K562 (cell line): ENCODE results near the gene SLC39A6. TPM values are rescaled to one million over a fixed set of nuclear protein-coding genes. Genes with fewer than 3 reads are reported as not detected.
"Not testable (repeated sequence)": the region's sequence is repeated elsewhere in the genome, so short reads cannot be mapped to it uniquely, and the experiment has no call there.

ENCODE experiments used
- ATAC-seq: fragments of 200-7000 bp; cut with Tn5 transposase; 3 replicates; pipeline ENCODE4 v1.9.1; 2020; ENCODE audit warnings: moderate library complexity
- BruUV-seq: library from RNA; stranded (reverse); fragments of 400-500 nt; replicated peaks from 2 replicates; lab custom pipeline; 2021; lab: Mats Ljungman, UMichigan
- CTCF ChIA-PET: fragments of 300-600 bp; formaldehyde crosslinking; extraction: SDS; loops from one replicate; lab custom pipeline; 2021; ENCODE audit warnings: low intra/inter-chr PET ratio; lab: Yijun Ruan, JAX
- POLR2A ChIA-PET: fragments of 300-600, 350-650 bp; sonication (Branson Sonifier 250); formaldehyde crosslinking; extraction: SDS; loops from one replicate; lab custom pipeline; 2021; ENCODE audit warnings: antibody characterized with exemption, inconsistent platforms; lab: Yijun Ruan, JAX
- DNase-seq, 4 experiments: peaks; one replicate each; pipeline versions ENCODE4 v3.0.0 to v3.0.0-alpha.2; 2011 to 2018; ENCODE audit warnings: low spot score in 3 of 4, mixed read lengths in 3 of 4; ENCODE audit errors: extremely low read depth in 1 of 4
- FAIRE-seq: peaks from 2 replicates; lab custom pipeline; 2011; peaks lifted over from hg19 to GRCh38; lab: Jason Lieb, UNC
- H2AFZ ChIP-seq: 2 replicates; pipeline ENCODE4 v1.6.0; 2011; ENCODE audit warnings: low read depth, low read length, control low read depth, inconsistent platforms
- H3K27ac ChIP-seq: fragments of 200-600 bp; 3 replicates; pipeline ENCODE4 v1.8.0; 2011; ENCODE audit warnings: low read depth, mild to moderate bottlenecking, control low read depth, inconsistent platforms, low read length, moderate library complexity, mixed read lengths; ENCODE audit errors: extremely low read depth
- H3K27me3 ChIP-seq, 2 experiments: fragments of 300-600 bp in 1 of 2; 2 replicates in 1 of 2; 3 replicates in 1 of 2; pipeline versions ENCODE4 v1.6.0 to v1.8.0; 2011; ENCODE audit warnings: inconsistent platforms in 2 of 2, low read length in 2 of 2, mild to moderate bottlenecking in 1 of 2, mixed read lengths in 1 of 2, moderate library complexity in 1 of 2; ENCODE audit not compliant: control insufficient read depth in 2 of 2, insufficient read depth in 2 of 2
- H3K36me3 ChIP-seq: fragments of 300-600 bp; 3 replicates; pipeline ENCODE4 v1.8.0; 2011; ENCODE audit warnings: mild to moderate bottlenecking, low read length, inconsistent platforms; ENCODE audit not compliant: control insufficient read depth, insufficient read depth
- H3K4me1 ChIP-seq, 2 experiments: fragments of 200-600 bp in 1 of 2; replicated peaks in 1 of 2; 2 replicates in 1 of 2; 3 replicates in 1 of 2; pipeline versions ENCODE4 v1.5.1 to v1.8.0; 2011; ENCODE audit warnings: inconsistent platforms in 2 of 2, low read length in 2 of 2, mild to moderate bottlenecking in 1 of 2, mixed read lengths in 1 of 2, moderate library complexity in 1 of 2; ENCODE audit not compliant: control insufficient read depth in 2 of 2, insufficient read depth in 2 of 2
- H3K4me2 ChIP-seq: 2 replicates; pipeline ENCODE4 v1.6.1; 2011; ENCODE audit warnings: low read length, control low read depth, inconsistent platforms, mixed read lengths; ENCODE audit not compliant: insufficient read depth
- H3K4me3 ChIP-seq: fragments of 200-600 bp; sonication (generic), shearing (Covaris generic); 2 replicates; pipeline ENCODE4 v1.5.1; 2016; ENCODE audit warnings: control low read depth, inconsistent platforms
- H3K79me2 ChIP-seq: fragments of 200-600 bp; 3 replicates; pipeline ENCODE4 v1.8.0; 2011; ENCODE audit warnings: low read length, inconsistent platforms; ENCODE audit not compliant: control insufficient read depth, insufficient read depth
- H3K9ac ChIP-seq, 2 experiments: 2 replicates each; pipeline versions ENCODE4 v1.6.0 to v1.6.1; 2011; ENCODE audit warnings: low read depth in 2 of 2, low read length in 2 of 2, control low read depth in 1 of 2, inconsistent platforms in 1 of 2, mild to moderate bottlenecking in 1 of 2, mixed read lengths in 1 of 2; ENCODE audit not compliant: insufficient read depth in 1 of 2
- H3K9me1 ChIP-seq: one replicate; pipeline ENCODE4 v1.6.0; 2011; ENCODE audit warnings: inconsistent platforms, mild to moderate bottlenecking, low read length, moderate library complexity; ENCODE audit not compliant: control insufficient read depth, insufficient read depth
- H3K9me3 ChIP-seq: replicated peaks from 2 replicates; pipeline ENCODE4 v1.5.1; 2011; ENCODE audit warnings: low read depth, low read length, inconsistent platforms; ENCODE audit not compliant: control insufficient read depth, insufficient read depth
- H4K20me1 ChIP-seq: replicated peaks from 2 replicates; pipeline ENCODE4 v1.6.1; 2011; ENCODE audit warnings: low read length, inconsistent platforms, mixed read lengths; ENCODE audit not compliant: control insufficient read depth, insufficient read depth
- ARID1B ChIP-seq: fragments of 450-650 bp; IDR thresholded peaks from 2 replicates; pipeline ENCODE4 v1.6.1; 2016; ENCODE audit warnings: antibody characterized with exemption, mild to moderate bottlenecking, inconsistent platforms
- CAMTA2 ChIP-seq: fragments of 250-450 bp; sonication (Bioruptor Pico); conservative IDR thresholded peaks from 2 replicates; pipeline ENCODE4 v1.5.1; 2022
- CBX8 ChIP-seq: fragments of 200-600 bp; sonication (generic); IDR thresholded peaks from 2 replicates; pipeline ENCODE4 v1.6.1; 2012; ENCODE audit warnings: borderline replicate concordance, mixed run types, low read depth, mild to moderate bottlenecking, moderate library complexity, mixed read lengths, low read length, control low read depth, inconsistent platforms; ENCODE audit not compliant: poor library complexity, severe bottlenecking; ENCODE audit errors: extremely low read depth
- GABPA ChIP-seq: fragments of 200-800 bp; sonication (Bioruptor generic); conservative IDR thresholded peaks from 2 replicates; pipeline ENCODE4 v1.6.1; 2016; ENCODE audit warnings: low read depth, missing genetic modification characterization, missing compliant biosample characterization
- HOXB6 ChIP-seq: fragments of 250-450 bp; sonication (Bioruptor Pico); IDR thresholded peaks from 2 replicates; pipeline ENCODE4 v1.5.1; 2022; ENCODE audit warnings: mild to moderate bottlenecking, borderline replicate concordance
- KHSRP ChIP-seq: fragments of 450-650 bp; IDR thresholded peaks from 2 replicates; pipeline ENCODE4 v1.6.1; 2017
- NCOA6 ChIP-seq: fragments of 450-650 bp; IDR thresholded peaks from 2 replicates; pipeline ENCODE4 v1.6.1; 2017; ENCODE audit warnings: mild to moderate bottlenecking
- UBTF ChIP-seq, 2 experiments: IDR thresholded peaks; 2 replicates each; pipeline ENCODE4 v1.6.1; 2012; ENCODE audit warnings: improper control_type of control experiment in 2 of 2, low read depth in 2 of 2, low read length in 2 of 2, borderline replicate concordance in 1 of 2
- ZNF696 ChIP-seq: fragments of 250-450 bp; sonication (Bioruptor Pico); conservative IDR thresholded peaks from 2 replicates; pipeline ENCODE4 v1.4.0; 2020; ENCODE audit warnings: mild to moderate bottlenecking, moderate library complexity
- WGBS: fragments of 100-300 bp; shearing (Covaris generic); methylation state at CpG from one replicate; pipeline ENCODE4 v1.1.6; 2016; ENCODE audit warnings: low coverage, mixed read lengths; ENCODE audit not compliant: insufficient coverage; ENCODE audit errors: missing lambda C conversion rate; 5-methylcytosine and 5-hydroxymethylcytosine counted together
- in situ Hi-C: fragments of 300-500 bp; cut with MboI; formaldehyde crosslinking; loops from 4 replicates; pipeline ENCODE4 v1.15.0; 2018; ENCODE audit warnings: inconsistent platforms, mixed read lengths
- intact Hi-C: fragments of 100-400 bp; cut with micrococcal nuclease; formaldehyde crosslinking; loops from 2 replicates; pipeline ENCODE4 v1.14.2; 2022
- polyA plus RNA-seq, 8 experiments: library from polyadenylated mRNA; depleted of rRNA in 4 of 8; stranded (reverse) in 5 of 8; unstranded in 3 of 8; fragments of >200 nt; fragmentation: Nextera tagmentation in 2 of 8; fragmentation: Illumina TruSeq in 1 of 8; extraction: Ambion mirVana in 2 of 8; extraction: Trizol in 1 of 8; gene quantifications; 2 replicates each; pipeline versions ENCODE4 v1.2.1 to v1.2.3, GENCODE V29; 2011 to 2014; ENCODE audit warnings: inconsistent platforms in 1 of 8, missing spikeins in 1 of 8
- total RNA-seq, 7 experiments: library from RNA; depleted of rRNA in 6 of 7; stranded (reverse); fragments of >200 nt in 6 of 7; fragmentation: Illumina TruSeq in 2 of 7; extraction: Trizol in 2 of 7; gene quantifications; 2 replicates each; pipeline versions ENCODE4 v1.2.1 to v1.2.3, GENCODE V29; 2011 to 2021; ENCODE audit warnings: low replicate concordance in 1 of 7

Gene SLC39A6
- total and polyA plus RNA-seq, 9 of the 15 experiments (the other 6 are each of a cell fraction or from before 2014, with no cell fraction given), result 5.6 to 23.8 (median 17.4) TPM

GRCh38 chr18:36074435-36074834 is 54.7 kb downstream of the SLC39A6 start (continued):
- TF ChIP-seq UBTF (IDR thresholded peaks at IDR 0.05; ENCODE audit: borderline replicate concordance in 1 of 2, low read depth in 2 of 2, low read length in 2 of 2), result no peak
- no peak for TF ChIP-seq CAMTA2 (CRISPR knock-in tag)
- TF ChIP-seq KHSRP, result no peak
- TF ChIP-seq ZNF696 (CRISPR knock-in tag), result no peak
- no peak for TF ChIP-seq GABPA (tag)
- TF ChIP-seq CBX8, result no peak
- TF ChIP-seq, all 486 proteins: peak for 0

- ChIA-PET POLR2A (interaction anchor here (0.7 kb wide), 1 partner anchor 52 kb away, joined by 3 read pairs; no protein-coding TSS in a partner anchor), CTCF (no interaction called here)
- H3K79me2 ChIP-seq, result no peaks in the 10 kb centered on the region
- H3K4me2 ChIP-seq, result no peak overlapping the region
- no peak overlapping the region for H3K9ac ChIP-seq
- no peaks in the 10 kb centered on the region for H4K20me1 ChIP-seq
- no peak for DNase-seq
- H3K9me3 ChIP-seq, result no peaks in the 10 kb centered on the region
- no TSS peak for BruUV-seq
- 0 out of 5 replicates have a peak, but pooled peaks cover 0 to 2% of the 10 kb centered on the region in 2 experiments for H3K27me3 ChIP-seq
- no peak overlapping the region for H3K27ac ChIP-seq
- intact Hi-C loops, result no loop called here
- H3K9me1 ChIP-seq, result no peaks in the 10 kb centered on the region
- H3K4me1 ChIP-seq, result peaks cover 0 to 10% of the 10 kb centered on the region in 2 experiments; a peak in 3 of 5 replicates
- 0% methylated on average over 1 of the region's 1 CpG for WGBS
- no peaks in the 10 kb centered on the region for H3K36me3 ChIP-seq
- H3K4me3 ChIP-seq, result no peak overlapping the region
- TF ChIP-seq HOXB6 (CRISPR knock-in tag) (no peak), ARID1B (no peak), NCOA6 (no peak)
- in situ Hi-C loops, result no loop called here
- H2AFZ ChIP-seq, result 0 out of 2 replicates have a peak overlapping the region, but pooled peaks have one; percentile 2
- peak; percentile 32 for FAIRE-seq
- no peak for ATAC-seq
These were observed 55.5 kb downstream of the SLC39A6 start for GRCh38 chr18:36073676-36074075.

GRCh38 chr18:36072406-36072805 is 56.7 kb downstream of the SLC39A6 start:
- H2AFZ ChIP-seq, H3K4me3 ChIP-seq, ATAC-seq, H3K4me1 ChIP-seq, H3K27me3 ChIP-seq, H3K9me3 ChIP-seq, H3K9me1 ChIP-seq, BruUV-seq, H3K9ac ChIP-seq, in situ Hi-C loops, H3K36me3 ChIP-seq, POLR2A ChIA-PET, FAIRE-seq, H4K20me1 ChIP-seq, H3K79me2 ChIP-seq, DNase-seq, CTCF ChIA-PET, intact Hi-C loops, H3K27ac ChIP-seq, H3K4me2 ChIP-seq: not testable (repeated sequence)
- WGBS, result 72% methylated on average over 7 of the region's 8 CpGs
